ENCODE measurements around the gene FNDC3A.

Gene FNDC3A

GRCh38 chr13:49241296-49241695 lies 265.6 kb downstream of the FNDC3A start:
- DNase-seq (ENCODE audit: low read depth) = no peak

GRCh38 chr13:49245101-49245500 lies 269.4 kb downstream of the FNDC3A start:
- no peak for DNase-seq (ENCODE audit: low read depth)
- H3K4me3 ChIP-seq (ENCODE audit: low read length) = no peak overlapping the region
- TF ChIP-seq CTCF (conservative IDR thresholded peaks at IDR 0.05; ENCODE audit: low read depth, low read length) = no peak

More at GRCh38 chr13:49241296-49241695, 265.6 kb downstream of the FNDC3A start:
- no peak overlapping the region for H3K4me3 ChIP-seq (ENCODE audit: low read length)
- TF ChIP-seq CTCF (conservative IDR thresholded peaks at IDR 0.05; ENCODE audit: low read depth, low read length) = no peak

- DNase-seq (ENCODE audit: low read depth) = no peak
Observed at GRCh38 chr13:49246850-49247642, 271.3 kb downstream of the FNDC3A start.

GRCh38 chr13:49247643-49248621 lies 272.2 kb downstream of the FNDC3A start, which contains the start of gene CDADC1:
TSS of gene CDADC1 (plus strand) at chr13:49247925. CDS start at chr13:49248038, 113 bp downstream.
- DNase-seq (ENCODE audit: low read depth) = peak; percentile 83
- H3K4me3 ChIP-seq (ENCODE audit: low read length) = peak within 1 kb of the TSS; percentile 99
- no peak for TF ChIP-seq CTCF (conservative IDR thresholded peaks at IDR 0.05; ENCODE audit: low read depth, low read length)

More at GRCh38 chr13:49246850-49247642, 271.3 kb downstream of the FNDC3A start:
- peak overlapping the region; percentile 99 for H3K4me3 ChIP-seq (ENCODE audit: low read length)
- TF ChIP-seq CTCF (conservative IDR thresholded peaks at IDR 0.05; ENCODE audit: low read depth, low read length) = no peak

GRCh38 chr13:49248622-49249002 lies 272.9 kb downstream of the FNDC3A start:
- DNase-seq (ENCODE audit: low read depth) = no peak
- TF ChIP-seq CTCF (conservative IDR thresholded peaks at IDR 0.05; ENCODE audit: low read depth, low read length) = peak; percentile 41
- peak overlapping the region; percentile 99 for H3K4me3 ChIP-seq (ENCODE audit: low read length)

- no peak overlapping the region for H3K4me3 ChIP-seq (ENCODE audit: low read length)
- no peak for TF ChIP-seq CTCF (conservative IDR thresholded peaks at IDR 0.05; ENCODE audit: low read depth, low read length)
- no peak for DNase-seq (ENCODE audit: low read depth)
Observed at GRCh38 chr13:49251326-49251725, 275.6 kb downstream of the FNDC3A start.

Measured in retinal pigment epithelial cell (primary cell).